Neuronal stem cell (in vitro differentiated cells): ENCODE results near the gene SLC22A23.

ENCODE experiments used
- DNase-seq: peaks from one replicate; pipeline ENCODE4 v3.0.0-alpha.2; 2013; ENCODE audit warnings: low spot score
- H2AFZ ChIP-seq: one replicate; pipeline ENCODE4 v1.6.1; 2013; ENCODE audit warnings: mild to moderate bottlenecking, low read length, inconsistent platforms
- H2AK5ac ChIP-seq: 2 replicates; pipeline ENCODE4 v1.6.1; 2013; ENCODE audit warnings: low read depth, mild to moderate bottlenecking, inconsistent platforms, low read length, moderate library complexity, mixed read lengths
- H2BK120ac ChIP-seq: 2 replicates; pipeline ENCODE4 v1.6.1; 2013; ENCODE audit warnings: low read depth, mild to moderate bottlenecking, inconsistent platforms, low read length, moderate library complexity, mixed read lengths
- H2BK12ac ChIP-seq: one replicate; pipeline ENCODE4 v1.6.1; 2013; ENCODE audit warnings: low read length, inconsistent platforms
- H2BK15ac ChIP-seq: 2 replicates; pipeline ENCODE4 v1.6.1; 2013; ENCODE audit warnings: mild to moderate bottlenecking, low read length, inconsistent platforms, mixed read lengths
- H2BK5ac ChIP-seq: one replicate; pipeline ENCODE4 v1.6.1; 2013; ENCODE audit warnings: inconsistent platforms, mild to moderate bottlenecking, low read length, moderate library complexity
- H3K14ac ChIP-seq: one replicate; pipeline ENCODE4 v1.6.1; 2013; ENCODE audit warnings: low read length, inconsistent platforms
- H3K18ac ChIP-seq: 2 replicates; pipeline ENCODE4 v1.6.1; 2013; ENCODE audit warnings: low read length, inconsistent platforms
- H3K23ac ChIP-seq: 2 replicates; pipeline ENCODE4 v1.6.1; 2013; ENCODE audit warnings: low read depth, mild to moderate bottlenecking, mixed read lengths, low read length, inconsistent platforms; ENCODE audit not compliant: poor library complexity
- H3K27ac ChIP-seq: replicated peaks from 3 replicates; pipeline ENCODE4 v1.5.1; 2013; ENCODE audit warnings: low read length, inconsistent platforms
- H3K27me3 ChIP-seq, 3 experiments: 2 replicates each; pipeline ENCODE4 v1.6.1; 2013; ENCODE audit warnings: low read length in 3 of 3, mild to moderate bottlenecking in 2 of 3, inconsistent platforms in 1 of 3, low read depth in 1 of 3, mixed read lengths in 1 of 3, moderate library complexity in 1 of 3; ENCODE audit not compliant: control insufficient read depth in 3 of 3, insufficient read depth in 3 of 3
- H3K36me3 ChIP-seq, 2 donors: replicated peaks in 1 of 2; 2 replicates each; pipeline ENCODE4 v1.6.1; 2013; ENCODE audit warnings: low read length in 2 of 2; ENCODE audit not compliant: control insufficient read depth in 2 of 2, insufficient read depth in 2 of 2
- H3K4ac ChIP-seq: 2 replicates; pipeline ENCODE4 v1.6.1; 2013; ENCODE audit warnings: inconsistent platforms, mild to moderate bottlenecking, low read length, moderate library complexity
- H3K4me1 ChIP-seq, 2 donors: 1 replicate in 1 of 2; 2 replicates in 1 of 2; pipeline ENCODE4 v1.6.1; 2013; ENCODE audit warnings: low read length in 2 of 2, low read depth in 1 of 2; ENCODE audit not compliant: control insufficient read depth in 2 of 2, insufficient read depth in 1 of 2
- H3K4me2 ChIP-seq: one replicate; pipeline ENCODE4 v1.6.1; 2013; ENCODE audit warnings: mild to moderate bottlenecking, low read length, inconsistent platforms; ENCODE audit not compliant: insufficient read depth, poor library complexity, severe bottlenecking
- H3K4me3 ChIP-seq, 2 donors: 2 replicates each; pipeline ENCODE4 v1.5.1; 2013; ENCODE audit warnings: low read length in 2 of 2, mild to moderate bottlenecking in 2 of 2, inconsistent platforms in 1 of 2, moderate library complexity in 1 of 2
- H3K79me1 ChIP-seq: one replicate; pipeline ENCODE4 v1.6.1; 2013; ENCODE audit warnings: low read depth, mild to moderate bottlenecking, inconsistent platforms, low read length, moderate library complexity
- H3K9ac ChIP-seq: one replicate; pipeline ENCODE4 v1.6.1; 2013; ENCODE audit warnings: mild to moderate bottlenecking, low read depth, low read length, inconsistent platforms; ENCODE audit not compliant: poor library complexity
- H3K9me3 ChIP-seq, 2 donors: replicated peaks in 1 of 2; 2 replicates each; pipeline versions ENCODE3 to v1.6.1; 2013; ENCODE audit warnings: low read length in 2 of 2, mild to moderate bottlenecking in 2 of 2, inconsistent platforms in 1 of 2, low read depth in 1 of 2, mixed read lengths in 1 of 2, moderate library complexity in 1 of 2; ENCODE audit not compliant: control insufficient read depth in 2 of 2, insufficient read depth in 1 of 2
- H4K8ac ChIP-seq: one replicate; pipeline ENCODE4 v1.6.1; 2013; ENCODE audit warnings: low read depth, mild to moderate bottlenecking, inconsistent platforms, low read length, moderate library complexity
- H4K91ac ChIP-seq: one replicate; pipeline ENCODE4 v1.6.1; 2013; ENCODE audit warnings: low read length, low read depth, mild to moderate bottlenecking, inconsistent platforms; ENCODE audit not compliant: poor library complexity
- WGBS, 2 donors: extraction: QIAGEN DNeasy Blood & Tissue Kit; methylation state at CpG; one replicate each; pipeline ENCODE4 v1.1.7; 2013; ENCODE audit warnings: missing lambda C conversion rate in 2 of 2, mixed read lengths in 1 of 2; ENCODE audit not compliant: insufficient read length in 2 of 2, insufficient replicate concordance in 1 of 2; ENCODE audit errors: extremely low coverage in 2 of 2; 5-methylcytosine and 5-hydroxymethylcytosine counted together

SLC22A23 gene

GRCh38 chr6:3293271-3294155 is 163.3 kb downstream of the SLC22A23 start:
- Histone ChIP-seq H3K4me3 (no peak overlapping the region), H2AK5ac (no peak overlapping the region), H2BK5ac (peak overlapping the region; percentile 9), H3K23ac (no peak overlapping the region), H3K4me1 (peaks cover 5 to 9% of the 10 kb centered on the region in 2 donors), H2BK120ac (no peak overlapping the region), H3K18ac (no peak overlapping the region), H3K27ac (no peak overlapping the region), H3K9ac (no peak overlapping the region), H4K8ac (no peak overlapping the region), H3K14ac (no peak overlapping the region), H3K36me3 (peaks cover 0 to 21% of the 10 kb centered on the region in 2 donors), H3K27me3 (no peaks in the 10 kb centered on the region), H3K4me2 (no peak overlapping the region), H3K9me3 (no peaks in the 10 kb centered on the region), H4K91ac (no peak overlapping the region), H3K4ac (no peak overlapping the region), H2BK15ac (peak overlapping the region; percentile 10), H3K79me1 (no peaks in the 10 kb centered on the region), H2AFZ (no peak overlapping the region), H2BK12ac (peak overlapping the region; percentile 14)
- WGBS, 2 donors = no CpG with 5 or more reads among the region's 26 CpGs
- no peak for DNase-seq

GRCh38 chr6:3292431-3293197 is 164.2 kb downstream of the SLC22A23 start:
- Histone ChIP-seq H3K9ac (no peak overlapping the region), H2AK5ac (no peak overlapping the region), H4K8ac (no peak overlapping the region), H2AFZ (no peak overlapping the region), H3K4me2 (no peak overlapping the region), H3K4me1 (peaks cover 5 to 9% of the 10 kb centered on the region in 2 donors), H3K27me3 (no peaks in the 10 kb centered on the region), H3K9me3 (no peaks in the 10 kb centered on the region), H2BK12ac (peak overlapping the region; percentile 24), H3K4ac (no peak overlapping the region), H3K79me1 (no peaks in the 10 kb centered on the region), H3K14ac (no peak overlapping the region), H3K23ac (no peak overlapping the region), H3K4me3 (no peak overlapping the region), H3K36me3 (peaks cover 0 to 21% of the 10 kb centered on the region in 2 donors), H3K27ac (no peak overlapping the region), H2BK5ac (peak overlapping the region; percentile 9), H3K18ac (no peak overlapping the region), H4K91ac (no peak overlapping the region), H2BK15ac (no peak overlapping the region), H2BK120ac (no peak overlapping the region)
- no CpG with 5 or more reads among the region's 32 CpGs for WGBS, 2 donors
- DNase-seq = no peak

- H3K14ac ChIP-seq = no peak overlapping the region
- no peaks in the 10 kb centered on the region for H3K27me3 ChIP-seq
- no peak overlapping the region for H2BK5ac ChIP-seq
- no peak overlapping the region for H2BK120ac ChIP-seq
- H3K23ac ChIP-seq = no peak overlapping the region
- H4K91ac ChIP-seq = no peak overlapping the region
- no peaks in the 10 kb centered on the region for H3K79me1 ChIP-seq
- no peak overlapping the region for H3K27ac ChIP-seq
- no peak for DNase-seq
- WGBS, 2 donors = no CpG with 5 or more reads among the region's 7 CpGs
- H4K8ac ChIP-seq = no peak overlapping the region
- no peak overlapping the region for H3K4ac ChIP-seq
- peaks cover 0 to 26% of the 10 kb centered on the region in 2 donors for H3K36me3 ChIP-seq
- no peak overlapping the region for H3K4me3 ChIP-seq
- H2AK5ac ChIP-seq = no peak overlapping the region
- no peak overlapping the region for H3K9ac ChIP-seq
- no peak overlapping the region for H2BK15ac ChIP-seq
- H2AFZ ChIP-seq = no peak overlapping the region
- H3K9me3 ChIP-seq = no peaks in the 10 kb centered on the region
- no peak overlapping the region for H3K4me2 ChIP-seq
- H2BK12ac ChIP-seq = no peak overlapping the region
- peaks cover 5 to 9% of the 10 kb centered on the region in 2 donors for H3K4me1 ChIP-seq
- no peak overlapping the region for H3K18ac ChIP-seq
Measured at GRCh38 chr6:3291987-3292386, 164.9 kb downstream of the SLC22A23 start.

- Histone ChIP-seq H3K18ac (no peak overlapping the region), H3K4me1 (peaks cover 5 to 9% of the 10 kb centered on the region in 2 donors), H3K9me3 (no peaks in the 10 kb centered on the region), H2AFZ (no peak overlapping the region), H3K14ac (no peak overlapping the region), H3K36me3 (peaks cover 0 to 30% of the 10 kb centered on the region in 2 donors), H2AK5ac (no peak overlapping the region), H2BK15ac (no peak overlapping the region), H3K4me3 (no peak overlapping the region), H3K79me1 (no peaks in the 10 kb centered on the region), H3K23ac (no peak overlapping the region), H3K9ac (no peak overlapping the region), H3K4me2 (no peak overlapping the region), H2BK120ac (no peak overlapping the region), H4K8ac (no peak overlapping the region), H2BK5ac (no peak overlapping the region), H3K27ac (no peak overlapping the region), H3K27me3 (no peaks in the 10 kb centered on the region), H4K91ac (no peak overlapping the region), H3K4ac (no peak overlapping the region), H2BK12ac (no peak overlapping the region)
- no CpG with 5 or more reads among the region's 4 CpGs for WGBS, 2 donors
- no peak for DNase-seq
Measured at GRCh38 chr6:3291346-3291745, 165.5 kb downstream of the SLC22A23 start.
